Gastrocnemius medialis (tissue), 4 donors: ENCODE results near the gene NFIC. TPM values are rescaled to one million over a fixed set of nuclear protein-coding genes. Genes with fewer than 3 reads are reported as not detected.

ENCODE experiments used
- ATAC-seq, 2 donors: fragments of 150-250 bp; one replicate each; pipeline ENCODE4 v1.9.1; 2016
- DNase-seq, 2 donors: peaks; one replicate each; pipeline ENCODE4 v3.0.0-alpha.2; 2019
- H3K27ac ChIP-seq, 4 donors: fragments of 200-600 bp; sonication (generic); 1 replicate in 1 of 4; 2 replicates in 3 of 4; pipeline ENCODE4 v1.5.1; 2016 to 2018; ENCODE audit warnings: mild to moderate bottlenecking in 2 of 4, moderate library complexity in 1 of 4
- H3K27me3 ChIP-seq, 3 donors: fragments of 200-600 bp; sonication (generic) in 2 of 3; 1 replicate in 1 of 3; 2 replicates in 2 of 3; pipeline versions ENCODE4 v1.5.1 to v1.6.0; 2016 to 2019; ENCODE audit warnings: mild to moderate bottlenecking in 1 of 3, moderate library complexity in 1 of 3
- H3K36me3 ChIP-seq, 2 donors: fragments of 200-600 bp; sonication (generic) in 1 of 2; one replicate each; pipeline ENCODE4 v1.5.1; 2017 to 2018
- H3K4me1 ChIP-seq, 2 donors: fragments of 200-600 bp; sonication (generic) in 1 of 2; one replicate each; pipeline ENCODE4 v1.5.1; 2016 to 2017; ENCODE audit warnings: mild to moderate bottlenecking in 2 of 2
- H3K4me3 ChIP-seq, 4 donors: fragments of 200-600 bp; sonication (generic) in 3 of 4; 1 replicate in 1 of 4; 2 replicates in 3 of 4; pipeline ENCODE4 v1.5.1; 2016 to 2019; ENCODE audit warnings: mild to moderate bottlenecking in 2 of 4
- H3K9me3 ChIP-seq, 3 donors: fragments of 200-600 bp; sonication (generic) in 2 of 3; 1 replicate in 1 of 3; 2 replicates in 2 of 3; pipeline ENCODE4 v1.5.1; 2016 to 2019
- POLR2A ChIP-seq, 2 donors: fragments of 450-650 bp; IDR thresholded peaks; one replicate each; pipeline ENCODE4 v1.6.1; 2017; ENCODE audit warnings: antibody characterized with exemption in 2 of 2, mild to moderate bottlenecking in 2 of 2, moderate library complexity in 2 of 2
- in situ Hi-C, 4 donors: fragments of 200-750 bp; cut with MboI; loops; one replicate each; pipeline versions ENCODE4 v1.15.0 to v1.8.0; 2017; ENCODE audit warnings: low sequenced_read_pairs in 4 of 4
- intact Hi-C: fragments of 100-400 bp; cut with DNase I; formaldehyde crosslinking; loops from one replicate; pipeline ENCODE4 v1.15.1; 2023; ENCODE audit warnings: low total_unique reads
- total RNA-seq, 4 donors: library from RNA; depleted of rRNA; stranded (reverse); fragments of >200 nt; gene quantifications; one replicate each; pipeline versions ENCODE4 v1.1.0 to v1.2.3, GENCODE V29; 2016
- TF ChIP-seq, protein P1 (sequence below), 5 experiments: fragments of 450-650 bp in 3 of 5; fragments of 200-600 bp in 2 of 5; sonication (generic) in 2 of 5; IDR thresholded peaks in 4 of 5; conservative IDR thresholded peaks in 1 of 5; 1 replicate in 4 of 5; 2 replicates in 1 of 5; pipeline ENCODE4 v1.5.1; 2016 to 2019; ENCODE audit warnings: antibody characterized with exemption in 5 of 5, mild to moderate bottlenecking in 3 of 5, moderate library complexity in 3 of 5

The NFIC gene
- total RNA-seq, 4 donors from 2014 or later: 90.2 to 403 (median 348) TPM

DNA sequence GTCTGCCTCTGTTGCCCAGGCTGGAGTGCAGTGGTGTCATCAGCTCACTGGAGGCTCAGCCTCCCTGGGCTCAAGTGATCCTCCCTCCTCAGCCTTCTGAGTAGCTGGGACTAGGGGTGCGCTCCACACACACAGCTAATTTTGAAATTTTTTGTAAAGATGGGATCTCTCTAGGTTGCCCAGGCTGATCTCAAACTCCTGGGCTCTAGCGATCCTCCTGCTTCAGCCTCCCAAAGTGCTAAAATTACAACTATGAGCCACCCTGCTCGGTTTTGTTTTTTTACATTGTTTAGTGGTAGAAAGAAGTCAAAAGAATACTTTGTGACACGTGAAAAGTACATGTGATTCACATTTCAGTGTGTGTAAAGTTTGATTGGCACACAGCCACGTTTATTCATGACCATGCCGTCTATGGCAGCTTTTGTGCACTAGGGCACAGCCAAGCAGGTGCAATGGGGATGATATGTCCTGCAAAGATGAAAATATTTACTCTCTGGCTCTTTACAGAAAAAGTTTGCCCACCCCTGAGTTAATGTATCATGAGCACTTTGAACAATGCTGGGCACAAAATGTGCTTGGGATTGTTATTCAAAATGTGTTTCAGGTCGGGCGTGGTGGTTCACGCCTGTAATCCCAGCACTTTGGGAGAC lies 16.2 kb upstream of the NFIC start:
- peaks cover 11 to 16% of the 10 kb centered on the region in 2 donors for H3K4me1 ChIP-seq
- no peaks in the 10 kb centered on the region for H3K36me3 ChIP-seq
- intact Hi-C loops (no loop called here), in situ Hi-C loops (no loop called here)
- DNase-seq: no peak
- no peaks in the 10 kb centered on the region for H3K9me3 ChIP-seq
- peak overlapping the region in 1 of 4 donors; percentile 37 for H3K27ac ChIP-seq
- no peaks in the 10 kb centered on the region for H3K27me3 ChIP-seq
- ATAC-seq: peak; percentile 12 to 64
- no peak overlapping the region for H3K4me3 ChIP-seq
- TF ChIP-seq, protein P1, sequence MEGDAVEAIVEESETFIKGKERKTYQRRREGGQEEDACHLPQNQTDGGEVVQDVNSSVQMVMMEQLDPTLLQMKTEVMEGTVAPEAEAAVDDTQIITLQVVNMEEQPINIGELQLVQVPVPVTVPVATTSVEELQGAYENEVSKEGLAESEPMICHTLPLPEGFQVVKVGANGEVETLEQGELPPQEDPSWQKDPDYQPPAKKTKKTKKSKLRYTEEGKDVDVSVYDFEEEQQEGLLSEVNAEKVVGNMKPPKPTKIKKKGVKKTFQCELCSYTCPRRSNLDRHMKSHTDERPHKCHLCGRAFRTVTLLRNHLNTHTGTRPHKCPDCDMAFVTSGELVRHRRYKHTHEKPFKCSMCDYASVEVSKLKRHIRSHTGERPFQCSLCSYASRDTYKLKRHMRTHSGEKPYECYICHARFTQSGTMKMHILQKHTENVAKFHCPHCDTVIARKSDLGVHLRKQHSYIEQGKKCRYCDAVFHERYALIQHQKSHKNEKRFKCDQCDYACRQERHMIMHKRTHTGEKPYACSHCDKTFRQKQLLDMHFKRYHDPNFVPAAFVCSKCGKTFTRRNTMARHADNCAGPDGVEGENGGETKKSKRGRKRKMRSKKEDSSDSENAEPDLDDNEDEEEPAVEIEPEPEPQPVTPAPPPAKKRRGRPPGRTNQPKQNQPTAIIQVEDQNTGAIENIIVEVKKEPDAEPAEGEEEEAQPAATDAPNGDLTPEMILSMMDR (IDR thresholded peaks at IDR 0.05 in 4 of 5, conservative IDR thresholded peaks at IDR 0.05 in 1 of 5): no peak
- TF ChIP-seq POLR2A (IDR thresholded peaks at IDR 0.05): no peak

GRCh38 chr19:3351702-3352447 lies 14.5 kb upstream of the NFIC start:
- Histone ChIP-seq H3K4me1 (peaks cover 2 to 9% of the 10 kb centered on the region in 2 donors), H3K4me3 (no peak overlapping the region), H3K9me3 (no peaks in the 10 kb centered on the region), H3K36me3 (no peaks in the 10 kb centered on the region), H3K27ac (no peak overlapping the region), H3K27me3 (no peaks in the 10 kb centered on the region)
- no peak for DNase-seq
- in situ Hi-C loops: no loop called here
- no peak for ATAC-seq
- intact Hi-C loops: no loop called here
- no peak for TF ChIP-seq POLR2A (IDR thresholded peaks at IDR 0.05)
- TF ChIP-seq, protein P1 (IDR thresholded peaks at IDR 0.05 in 4 of 5, conservative IDR thresholded peaks at IDR 0.05 in 1 of 5): no peak

GRCh38 chr19:3353493-3353892 lies 12.9 kb upstream of the NFIC start:
- peaks cover 0 to 9% of the 10 kb centered on the region in 2 donors for H3K4me1 ChIP-seq
- no peak overlapping the region for H3K27ac ChIP-seq
- no peak for TF ChIP-seq POLR2A (IDR thresholded peaks at IDR 0.05)
- TF ChIP-seq, protein P1 (IDR thresholded peaks at IDR 0.05 in 4 of 5, conservative IDR thresholded peaks at IDR 0.05 in 1 of 5): no peak
- in situ Hi-C loops (no loop called here), intact Hi-C loops (no loop called here)
- no peaks in the 10 kb centered on the region for H3K36me3 ChIP-seq
- no peak overlapping the region for H3K4me3 ChIP-seq
- DNase-seq (no peak), ATAC-seq (no peak)
- H3K27me3 ChIP-seq: no peaks in the 10 kb centered on the region
- no peaks in the 10 kb centered on the region for H3K9me3 ChIP-seq

GRCh38 chr19:3356805-3357204 lies 9.6 kb upstream of the NFIC start:
- Histone ChIP-seq H3K4me1 (peaks cover 6 to 7% of the 10 kb centered on the region in 2 donors), H3K36me3 (no peaks in the 10 kb centered on the region), H3K9me3 (no peaks in the 10 kb centered on the region), H3K27ac (peak overlapping the region in 2 of 4 donors; percentile 75 to 79), H3K4me3 (no peak overlapping the region), H3K27me3 (no peaks in the 10 kb centered on the region)
- TF ChIP-seq, protein P1 (IDR thresholded peaks at IDR 0.05 in 4 of 5, conservative IDR thresholded peaks at IDR 0.05 in 1 of 5): no peak
- no peak for TF ChIP-seq POLR2A (IDR thresholded peaks at IDR 0.05)
- no peak for DNase-seq
- intact Hi-C loops (no loop called here), in situ Hi-C loops (no loop called here)
- no peak for ATAC-seq
